Left forelimb (tissue), 1 donor: ENCODE results near the gene P2RX6.
"Not testable (repeated sequence)": the region's sequence is repeated elsewhere in the genome, so short reads cannot be mapped to it uniquely, and the experiment has no call there.

Experiments
- DNase-seq: peaks from one replicate; pipeline ENCODE4 v3.0.0-alpha.2; 2018; ENCODE audit warnings: low spot score

P2RX6 gene

DNA sequence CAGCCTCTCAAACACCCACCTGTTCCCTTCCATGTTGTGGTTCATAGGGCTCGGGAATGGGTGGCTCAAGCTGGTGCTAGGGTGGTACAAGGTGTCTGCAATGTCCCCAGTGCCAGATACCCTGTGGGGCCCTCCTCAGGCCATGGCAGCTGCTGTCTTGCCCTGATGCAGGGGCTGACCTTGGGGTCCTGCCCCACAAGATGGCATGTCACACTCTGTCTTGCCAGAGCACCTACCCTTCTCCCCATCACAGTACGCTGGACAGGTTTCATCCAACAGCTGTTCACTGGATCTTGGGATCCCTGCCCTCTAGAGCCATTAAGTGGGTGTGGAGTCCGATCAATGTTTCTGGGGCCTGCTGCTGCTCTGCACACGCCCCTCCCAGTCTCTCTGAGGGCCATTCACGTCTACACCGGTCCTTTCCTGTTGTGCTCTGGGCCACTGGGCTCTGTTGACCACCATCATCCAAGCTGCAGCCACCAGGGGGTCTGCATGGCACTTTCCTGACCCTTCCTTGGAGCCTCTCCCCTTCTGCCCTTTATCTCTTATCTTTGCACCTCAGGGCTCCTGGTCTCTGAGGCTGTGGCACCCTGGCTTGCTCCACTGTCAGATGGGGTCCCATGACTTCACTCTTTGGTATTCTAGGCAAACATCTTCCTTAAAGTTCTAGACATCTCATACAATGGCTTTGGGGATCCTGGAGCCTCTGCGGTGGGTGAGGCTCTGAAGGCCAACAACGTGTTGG, 37.9 kb downstream of the P2RX6 start:
- no peak for DNase-seq

DNA sequence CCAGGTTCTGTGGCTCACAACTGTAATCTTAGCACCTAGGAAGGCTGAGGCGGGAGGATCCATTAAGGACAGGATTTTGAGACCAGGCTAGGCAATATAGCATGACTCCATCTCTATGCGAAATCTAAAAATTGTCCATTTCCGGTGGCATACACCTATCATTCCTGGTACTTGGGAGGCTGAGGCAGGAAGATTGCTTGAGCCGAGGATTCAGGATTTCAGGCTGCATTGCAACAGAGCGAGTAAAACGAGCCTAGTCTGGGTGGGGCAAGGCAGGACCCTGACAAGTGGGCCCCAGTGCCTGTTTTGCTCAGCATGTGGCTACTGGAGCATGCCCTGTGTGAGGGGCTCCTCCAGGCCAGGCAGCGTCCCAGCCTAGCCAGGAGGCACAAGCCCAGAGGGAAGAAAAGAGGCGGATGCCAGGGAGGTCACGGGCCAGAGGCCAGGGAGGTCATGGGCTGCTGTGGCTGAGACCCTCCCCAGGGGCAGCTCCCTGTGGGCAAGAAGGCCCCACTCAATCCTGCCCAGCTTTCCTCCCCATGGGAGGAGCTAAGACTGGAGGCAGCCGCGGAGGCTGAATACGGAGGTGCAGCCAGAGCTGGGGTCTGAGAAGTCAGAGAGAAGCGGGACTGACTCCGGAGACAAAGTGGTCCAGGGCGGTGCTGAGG, 39.2 kb downstream of the P2RX6 start:
- DNase-seq = no peak

DNA sequence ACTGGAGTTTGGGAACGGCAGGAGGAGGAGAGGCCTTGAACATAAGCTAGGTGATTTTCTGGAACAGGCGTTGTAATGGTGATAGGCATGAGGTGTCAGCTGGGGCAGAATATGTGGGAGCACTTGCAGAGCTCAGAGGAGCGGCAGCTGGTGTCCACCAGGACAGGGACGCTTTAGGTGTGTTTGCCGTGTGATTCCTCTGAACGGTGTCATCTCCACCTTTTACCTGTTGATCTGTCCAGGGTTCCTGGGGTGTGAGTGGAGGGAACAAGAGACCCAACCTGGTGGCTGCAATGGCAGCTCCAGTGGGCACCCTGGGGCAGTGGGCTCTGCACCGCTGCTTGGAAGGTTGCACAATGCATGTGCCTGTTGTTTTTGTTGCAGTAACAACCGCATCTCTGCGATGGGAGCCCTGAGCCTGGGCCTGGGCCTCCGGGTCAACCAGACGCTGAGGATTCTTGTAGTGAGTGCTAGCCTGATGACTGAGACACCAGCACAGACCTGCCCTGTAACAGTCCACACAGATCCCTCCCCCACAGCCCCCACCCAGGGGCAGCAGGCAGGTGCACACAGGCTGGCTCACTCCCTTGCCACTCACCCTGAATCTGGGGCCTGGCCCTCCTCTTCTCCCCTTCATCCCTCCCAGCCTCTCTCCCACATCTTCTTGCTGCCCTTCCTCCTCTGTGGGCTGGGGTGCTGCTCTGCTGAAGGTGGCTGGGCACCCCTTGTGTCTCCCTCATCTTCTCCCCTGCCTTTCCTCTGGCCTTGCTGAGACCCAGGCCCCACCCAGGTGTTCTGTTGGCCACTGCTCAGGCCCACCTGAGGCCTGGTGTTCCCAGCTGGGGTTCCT, 40.0 kb downstream of the P2RX6 start:
- DNase-seq = no peak

DNA sequence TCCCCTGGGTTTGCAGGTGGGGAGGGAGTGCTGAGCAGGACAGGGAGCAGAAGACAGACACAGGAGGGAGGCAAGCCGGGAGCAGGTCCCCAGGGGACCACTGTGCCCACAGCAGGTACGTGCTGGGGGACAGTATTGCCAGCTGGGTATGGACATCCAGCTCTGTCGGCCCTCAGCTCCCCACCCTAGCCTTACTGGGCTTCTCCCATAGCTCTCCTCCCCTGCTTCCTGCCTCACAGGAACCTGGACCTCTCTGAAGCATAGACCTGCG, 40.5 kb downstream of the P2RX6 start:
- DNase-seq = no peak

DNA sequence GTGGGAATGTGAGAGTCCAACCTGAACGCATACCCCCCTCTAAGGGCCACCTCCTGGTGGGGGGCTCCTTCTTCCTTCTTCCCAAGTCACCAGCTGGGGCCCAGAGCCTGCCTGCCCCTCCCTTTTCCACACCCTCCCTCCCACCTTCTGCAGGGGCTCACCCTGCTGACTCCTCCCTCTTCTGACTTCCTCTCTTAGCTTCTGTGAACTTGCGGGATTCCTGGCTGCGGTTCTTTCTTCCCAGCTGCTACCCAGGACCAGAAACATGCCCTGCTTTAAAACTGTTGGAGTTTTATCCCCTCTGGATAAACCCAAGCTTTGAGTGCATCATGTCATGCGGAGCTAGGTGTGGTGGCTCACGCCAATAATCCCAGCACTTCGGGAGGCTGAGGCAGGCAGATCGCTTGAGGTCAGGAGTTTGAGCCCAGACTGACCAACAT, 40.9 kb downstream of the P2RX6 start:
- DNase-seq = no peak

DNA sequence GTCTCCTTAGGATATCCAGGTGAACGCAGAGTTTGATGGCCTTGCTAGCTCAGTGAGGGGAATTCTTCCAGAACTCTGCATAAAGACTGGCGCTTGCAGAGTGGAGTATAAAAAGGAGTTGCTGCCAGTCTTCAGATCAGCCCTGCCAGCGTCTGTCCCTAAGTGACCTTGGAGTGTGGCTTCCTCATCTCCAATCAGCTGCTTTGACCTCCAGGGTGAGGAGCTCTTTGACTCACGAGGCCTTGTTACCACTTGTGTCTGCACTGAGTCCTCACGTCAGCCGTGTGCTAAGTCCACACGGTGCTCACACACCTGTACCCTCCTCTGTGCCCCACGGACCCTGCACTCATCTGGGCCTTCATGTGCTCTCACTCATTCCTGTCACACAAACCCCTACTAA, 45.4 kb downstream of the P2RX6 start:
- not testable (repeated sequence) for DNase-seq

DNA sequence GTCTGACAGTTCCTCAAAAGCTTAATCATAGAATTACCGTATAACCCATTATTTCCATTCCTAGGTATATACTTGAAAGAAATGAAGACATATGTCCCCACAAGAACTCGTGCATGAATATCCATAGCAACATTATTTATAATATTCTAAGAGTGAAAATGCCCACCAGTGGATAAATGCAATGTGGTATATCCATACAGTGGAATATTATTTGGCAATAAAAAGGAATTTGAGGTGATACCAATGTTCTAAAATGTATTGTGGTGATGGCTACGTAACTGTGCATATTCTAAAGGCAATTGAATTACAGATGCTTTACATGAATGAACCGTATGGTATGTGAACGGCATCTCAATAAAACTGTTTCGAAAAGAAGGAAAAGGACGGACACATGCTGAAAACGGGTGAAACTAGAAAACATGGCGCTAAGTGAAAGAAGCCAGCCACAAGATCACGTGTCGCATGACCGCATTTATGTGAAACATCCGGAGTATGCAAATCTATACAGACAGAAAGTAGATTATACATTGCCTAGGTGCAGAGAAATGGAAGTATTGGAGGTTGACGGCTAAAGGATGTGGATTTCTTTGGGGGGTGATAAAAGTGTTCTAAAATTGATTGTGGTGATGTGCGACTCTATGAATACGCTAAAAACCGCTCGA, 46.8 kb downstream of the P2RX6 start:
- not testable (repeated sequence) for DNase-seq

DNA sequence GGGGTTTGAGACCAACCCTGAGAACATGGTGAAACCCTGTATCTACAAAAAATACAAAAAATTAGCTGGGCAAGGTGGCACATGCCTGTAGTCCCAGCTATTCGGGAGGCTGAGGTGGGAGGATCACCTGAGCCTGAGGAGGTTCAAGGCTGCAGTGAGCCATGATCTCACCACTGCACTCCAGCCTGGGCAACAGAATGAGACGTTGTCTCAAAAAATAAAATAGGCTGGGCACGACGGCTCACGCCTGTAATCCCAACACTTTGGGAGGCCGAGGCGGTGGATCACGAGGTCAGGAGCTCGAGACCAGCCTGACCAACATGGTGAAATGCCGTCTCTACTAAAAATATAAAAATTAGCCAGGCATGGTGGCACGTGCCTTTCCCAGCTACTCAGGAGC, 49.5 kb downstream of the P2RX6 start:
- not testable (repeated sequence) for DNase-seq

DNA sequence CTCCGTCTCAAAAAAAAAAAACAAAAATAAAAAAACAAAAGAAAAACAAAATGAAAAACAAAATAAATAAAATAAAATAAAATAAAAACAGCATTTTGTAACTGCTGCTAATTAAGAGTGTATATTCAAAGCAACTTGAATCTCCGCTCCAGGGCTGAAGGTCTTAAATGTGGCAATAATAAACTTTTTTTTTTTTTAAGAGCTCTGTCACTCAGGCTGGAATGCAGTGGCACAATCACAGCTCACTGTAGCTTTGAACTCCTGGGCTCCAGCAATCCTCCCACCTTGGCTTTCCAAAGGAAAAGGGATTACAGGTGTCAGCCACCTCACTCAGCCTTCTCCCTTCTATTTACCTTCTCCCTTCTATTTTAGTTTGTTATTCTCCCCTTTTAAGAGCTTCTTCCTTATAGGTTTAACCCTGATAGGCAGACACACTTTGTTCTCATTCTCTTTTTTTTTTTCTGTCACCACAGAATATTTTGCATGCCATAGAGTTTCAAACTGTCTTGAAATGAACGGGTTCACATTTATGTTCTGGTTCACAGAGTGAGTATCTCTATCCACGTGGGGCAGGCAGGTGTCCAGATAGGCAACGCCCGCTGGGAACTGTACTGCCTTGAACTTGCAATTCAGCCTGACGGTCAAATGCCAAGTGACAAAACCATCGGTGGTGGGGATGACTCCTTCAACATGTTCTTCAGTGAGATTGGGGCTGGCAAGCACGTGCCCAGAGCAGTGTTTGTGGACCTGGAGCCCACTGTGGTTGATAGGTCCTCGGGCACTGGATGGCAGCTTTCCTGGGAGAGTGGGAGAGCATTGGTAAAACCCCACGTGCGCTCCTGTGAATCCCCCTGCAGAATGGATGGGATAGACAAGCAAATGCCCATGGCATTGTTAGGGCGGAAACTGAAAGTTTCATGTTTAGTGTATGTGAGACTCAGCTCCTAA, 50.2 kb downstream of the P2RX6 start:
- DNase-seq = no peak

DNA sequence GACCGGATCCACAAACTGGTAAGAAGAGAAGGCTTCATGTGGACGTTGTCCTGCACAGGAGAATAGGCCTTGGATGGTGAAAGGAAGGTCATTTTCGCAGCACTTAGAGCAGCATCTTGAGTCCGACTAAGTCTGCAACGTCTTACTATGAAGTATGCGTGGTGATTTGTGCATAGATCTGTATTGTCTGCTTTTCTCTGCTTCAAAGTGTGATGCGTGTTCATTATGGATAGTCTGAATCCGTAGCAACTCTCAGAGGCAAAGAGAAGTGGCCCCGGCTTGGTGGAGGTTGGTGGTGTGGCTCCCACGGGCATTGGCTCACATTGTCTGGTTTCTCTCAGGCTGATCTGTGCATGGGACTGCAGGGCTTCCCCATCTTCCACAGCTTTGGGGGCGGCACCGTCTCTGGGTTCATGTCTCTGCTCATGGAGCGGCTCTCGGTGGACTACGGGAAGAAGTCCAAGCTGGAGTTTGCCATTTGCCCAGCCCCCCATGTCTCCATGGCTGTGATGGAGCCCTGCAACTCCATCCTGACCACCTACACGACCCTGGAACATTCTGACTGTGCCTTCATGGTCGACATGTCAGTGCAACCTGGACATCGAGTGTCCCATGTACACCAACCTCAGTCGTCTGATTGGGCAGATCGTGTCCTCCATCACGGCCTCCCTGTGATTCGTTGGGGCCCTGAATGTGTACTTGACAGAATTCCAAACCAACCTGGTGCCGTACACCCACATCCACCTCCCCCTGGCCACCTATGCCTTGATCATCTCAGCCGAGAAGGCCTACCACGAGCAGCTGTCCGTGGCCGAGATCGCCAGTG, 52.3 kb downstream of the P2RX6 start:
- DNase-seq = no peak

DNA sequence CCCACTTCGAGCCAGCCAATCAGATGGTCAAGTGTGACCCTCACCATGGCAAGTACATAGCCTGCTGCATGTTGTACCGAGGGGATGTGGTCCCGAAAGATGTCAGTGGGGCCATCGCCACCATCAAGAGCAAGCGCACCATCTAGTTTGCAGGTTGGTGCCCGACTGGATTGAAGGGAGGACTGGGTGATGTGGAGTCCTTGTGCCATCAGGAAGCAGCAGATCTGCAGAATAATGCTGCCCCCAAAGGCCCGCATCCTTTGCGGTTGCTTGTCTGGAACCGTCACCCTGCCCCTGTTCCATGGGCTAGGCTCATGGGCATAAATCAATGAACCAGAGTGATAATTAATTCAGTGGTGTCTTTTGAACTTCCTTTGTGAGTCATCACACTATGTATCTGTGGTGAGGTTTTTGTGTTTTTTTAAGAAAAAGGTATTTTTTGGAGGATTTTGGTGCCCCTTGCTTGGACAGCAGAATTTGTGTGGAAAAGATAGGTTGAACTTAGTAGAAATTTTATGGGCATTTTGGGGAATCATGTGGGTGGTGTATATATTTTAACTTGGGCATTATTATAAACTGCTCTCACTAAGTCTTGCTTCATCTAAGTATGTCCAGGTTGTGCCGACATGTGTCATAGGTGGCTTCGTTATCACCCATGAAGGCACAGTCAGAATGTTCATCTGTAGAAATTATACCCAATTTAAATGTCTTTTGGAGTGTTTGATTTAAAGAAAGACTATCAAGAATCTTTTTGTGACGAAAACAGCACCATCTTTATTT, 53.1 kb downstream of the P2RX6 start:
- no peak for DNase-seq

DNA sequence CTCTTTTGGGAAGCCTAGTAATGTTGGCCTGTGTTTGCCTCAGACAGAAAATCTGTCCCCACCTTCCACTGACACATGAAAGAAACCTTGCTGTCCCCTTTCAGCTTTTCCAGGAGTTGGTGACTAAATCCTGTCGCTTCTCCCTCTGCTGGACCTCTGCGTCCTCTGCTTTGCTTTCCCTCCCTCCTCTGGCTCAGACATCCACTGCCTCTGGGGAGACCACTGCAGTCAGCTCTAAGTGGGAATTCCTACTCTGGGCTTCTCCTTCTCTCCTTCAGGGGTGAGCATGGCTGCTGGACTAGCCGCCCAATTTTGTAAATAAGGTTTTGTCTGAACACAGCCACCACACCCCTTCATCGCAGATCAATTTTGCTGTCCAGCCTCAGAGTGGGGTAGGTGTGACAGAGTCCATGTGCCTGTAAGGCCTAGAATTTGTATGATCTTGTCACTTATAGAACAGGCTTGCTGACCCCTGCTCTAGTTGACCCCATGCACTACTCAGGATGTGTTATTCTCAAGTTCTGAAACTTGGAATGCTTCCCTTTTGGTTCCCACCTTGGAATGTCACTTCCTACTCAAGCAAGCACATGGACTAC, 53.8 kb downstream of the P2RX6 start:
- no peak for DNase-seq

DNA sequence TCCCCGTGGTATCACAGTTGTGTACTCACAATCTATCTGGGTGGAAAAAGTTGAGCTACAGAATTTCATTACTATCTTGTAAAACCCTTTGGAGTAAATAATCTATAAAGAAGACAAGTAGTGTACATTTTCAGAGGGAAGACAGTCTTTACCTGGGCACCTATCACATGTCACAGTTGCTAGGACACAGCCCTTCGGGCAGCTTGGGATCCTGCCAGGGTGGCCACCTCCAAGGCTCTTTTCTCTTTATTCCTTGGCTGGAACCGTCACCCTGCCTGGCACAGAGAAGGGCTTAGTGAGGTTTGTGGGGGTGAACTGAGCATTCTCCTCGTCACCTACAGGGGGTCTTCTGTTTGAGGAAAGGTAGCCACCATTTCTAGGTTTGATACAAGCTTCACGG, 54.4 kb downstream of the P2RX6 start:
- DNase-seq = no peak

DNA sequence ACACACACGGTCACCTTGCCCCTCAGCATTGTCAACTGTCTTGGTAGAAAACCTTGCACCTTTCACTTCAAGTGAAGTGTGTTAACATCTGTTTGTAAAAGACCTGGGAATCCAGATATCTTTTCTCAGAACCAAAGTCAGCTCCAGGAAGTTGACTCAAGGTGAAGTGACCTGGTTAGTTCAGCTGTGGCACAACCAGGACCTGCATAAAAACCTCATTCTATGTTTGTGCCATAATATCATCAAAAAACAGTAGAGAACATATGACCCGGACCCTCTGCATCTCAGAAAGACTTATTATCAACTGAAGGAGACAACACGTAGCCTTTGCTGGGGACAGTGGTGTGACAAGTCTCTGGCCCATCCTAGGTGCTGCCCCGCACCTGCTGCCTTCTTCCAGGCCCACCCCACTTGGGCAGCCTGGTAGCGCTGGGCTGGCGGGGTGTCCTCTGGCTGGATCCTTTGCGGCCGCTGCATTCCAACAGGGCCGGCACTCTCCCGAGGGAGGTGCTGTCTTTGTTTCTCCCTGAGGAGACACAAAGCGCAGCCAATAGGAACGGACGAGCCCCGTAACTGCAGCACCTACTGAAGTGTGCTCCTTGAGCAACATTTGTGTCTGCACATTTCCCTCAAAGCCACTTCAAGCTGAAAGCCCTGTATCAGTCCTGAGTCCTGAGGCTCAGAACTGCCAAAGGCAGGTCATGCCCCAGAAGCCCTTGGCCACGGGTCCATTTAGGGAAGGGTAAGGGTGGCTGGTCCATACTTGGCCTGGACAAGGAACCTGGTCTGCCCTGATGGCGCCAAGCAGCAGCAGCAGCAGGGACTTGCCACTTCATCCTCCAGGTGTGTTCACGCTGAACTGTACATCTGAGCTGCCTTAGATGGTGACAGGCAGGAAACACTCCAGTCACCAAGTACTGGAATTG, 56.0 kb downstream of the P2RX6 start:
- no peak for DNase-seq

DNA sequence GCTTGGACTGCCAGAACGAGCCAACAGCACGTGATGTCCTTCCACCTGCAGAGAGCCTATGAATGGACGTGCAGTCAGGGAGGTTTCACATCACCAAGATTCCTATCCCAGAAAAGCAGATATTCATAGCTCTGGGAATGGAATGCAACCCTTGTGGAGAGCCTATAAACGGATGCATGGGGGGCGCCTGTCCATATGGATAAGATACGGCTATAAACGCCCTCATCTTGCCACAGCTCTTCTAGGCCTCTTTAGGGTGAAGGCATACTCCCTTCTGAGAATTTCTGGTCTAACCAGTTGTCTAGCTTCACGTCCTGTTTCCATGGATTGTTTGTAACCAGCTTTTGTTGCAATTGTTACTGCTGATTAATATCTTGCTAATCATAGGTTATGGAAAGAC, 56.8 kb downstream of the P2RX6 start:
- not testable (repeated sequence) for DNase-seq

DNA sequence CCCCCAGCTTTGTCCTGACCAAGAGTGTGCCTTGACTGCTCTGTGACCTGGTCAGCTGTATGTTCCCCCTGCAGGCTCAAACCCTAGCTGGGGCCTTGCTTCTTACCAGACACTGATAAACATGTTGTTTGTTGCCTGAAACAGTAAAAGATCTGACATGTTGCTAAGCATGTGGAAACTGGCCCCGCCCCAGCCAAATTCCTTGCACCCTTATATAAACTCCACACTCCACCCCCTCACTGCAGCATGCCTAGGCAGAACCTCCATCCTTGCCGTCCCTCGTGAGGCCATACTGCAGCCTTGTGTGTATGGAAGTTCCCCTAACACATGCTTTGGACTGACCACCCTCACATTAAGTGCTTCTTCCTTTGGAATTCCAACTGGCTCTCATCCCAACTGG, 58.1 kb downstream of the P2RX6 start:
- DNase-seq = no peak

DNA sequence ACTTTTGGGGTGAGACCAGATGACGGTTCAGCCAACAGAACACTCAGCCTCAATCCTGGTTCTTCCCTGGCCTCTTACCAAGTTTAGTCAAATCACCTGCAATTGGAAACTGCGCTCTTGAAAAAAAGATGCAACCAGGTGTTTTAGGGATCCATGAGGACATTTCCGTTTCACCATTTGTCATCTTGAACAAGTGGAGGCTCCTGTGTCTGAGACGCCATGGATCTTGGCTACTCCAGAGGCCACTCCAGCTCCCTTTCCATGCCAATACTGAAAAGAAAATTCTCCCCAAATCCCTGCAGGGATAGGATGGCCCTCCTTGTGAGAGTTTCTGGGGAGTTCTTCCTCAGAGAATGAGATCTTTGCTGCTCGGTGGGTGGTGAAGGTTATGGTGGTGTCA, 58.5 kb downstream of the P2RX6 start:
- no peak for DNase-seq

DNA sequence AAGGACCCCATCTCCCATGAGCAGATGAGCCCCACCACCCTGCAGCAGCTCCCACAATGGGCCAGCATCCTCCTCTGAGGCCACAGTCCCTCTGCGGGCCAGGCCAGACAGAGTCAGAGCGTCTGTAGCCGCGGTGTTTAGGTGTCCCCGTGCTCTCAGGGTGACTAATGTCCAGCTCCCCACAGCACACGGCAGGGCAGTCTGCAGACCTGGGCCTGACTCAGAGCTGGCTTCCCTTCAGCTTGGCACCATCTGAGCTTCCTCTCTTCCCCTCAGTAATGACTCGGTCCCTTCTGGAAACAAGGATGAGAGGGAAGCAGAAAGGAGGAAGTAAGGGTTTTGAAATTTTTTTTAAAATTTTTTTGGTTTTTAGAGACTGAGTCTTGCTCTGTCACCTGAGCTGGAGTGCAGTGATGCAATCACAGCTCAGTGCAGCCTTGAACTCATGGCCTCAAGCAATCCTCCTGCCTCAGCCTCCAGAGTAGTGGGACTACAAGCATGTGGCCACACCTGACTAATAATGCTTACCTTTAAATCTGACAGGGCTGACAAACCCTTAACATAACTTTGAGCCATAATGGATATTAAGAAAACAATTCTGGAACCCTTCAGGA, 59.2 kb downstream of the P2RX6 start:
- no peak for DNase-seq
